22Rv1 (cell line): ENCODE results near the gene ALOX5AP.

ENCODE experiments used
- CTCF ChIP-seq: fragments of 450-650 bp; IDR thresholded peaks from 2 replicates; pipeline ENCODE4 v1.5.1; 2017; ENCODE audit warnings: mild to moderate bottlenecking
- ZFX ChIP-seq: fragments of 450-650 bp; IDR thresholded peaks from 2 replicates; pipeline ENCODE4 v1.6.1; 2017; ENCODE audit warnings: antibody characterized with exemption, borderline replicate concordance

DNA sequence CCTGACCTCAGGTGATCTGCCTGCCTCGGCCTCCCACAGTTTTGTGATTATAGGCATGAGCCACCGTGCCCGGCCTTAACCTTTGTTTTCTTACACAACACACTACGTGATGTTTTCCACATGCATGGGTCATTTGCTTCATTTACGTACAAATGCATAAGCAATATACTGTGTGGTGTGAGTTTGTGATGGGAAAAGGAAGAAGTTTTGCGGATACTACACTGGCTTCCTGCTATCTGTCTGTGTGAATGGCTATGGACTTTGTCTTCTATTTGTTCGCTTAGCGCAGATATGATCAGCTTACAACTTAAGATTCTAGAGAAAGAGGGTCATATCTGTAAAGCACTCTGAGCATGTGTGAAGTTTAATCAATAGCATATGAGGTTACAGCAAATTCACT is 5.5 kb upstream of the ALOX5AP start:
- TF ChIP-seq CTCF (no peak), ZFX (no peak)
